Epithelial cell of proximal tubule (primary cell): Measurements from ENCODE around the gene CDCA5. TPM values are rescaled to one million over a fixed set of nuclear protein-coding genes. Genes with fewer than 3 reads are reported as not detected.

ENCODE experiments used
- DNase-seq: peaks from one replicate; pipeline ENCODE4 v3.0.0-alpha.2; 2011; ENCODE audit warnings: low read depth
- H3K4me3 ChIP-seq: 2 replicates; pipeline ENCODE4 v1.5.1; 2011; ENCODE audit warnings: low read depth, mild to moderate bottlenecking, low read length
- CTCF ChIP-seq: conservative IDR thresholded peaks from 2 replicates; pipeline ENCODE4 v1.5.1; 2012; ENCODE audit warnings: low read depth, mild to moderate bottlenecking, low read length
- total RNA-seq: library from RNA; depleted of rRNA; stranded (reverse); fragments of >200 nt; gene quantifications from 2 replicates; pipeline ENCODE4 v1.2.3, GENCODE V29; 2015

Gene CDCA5
- total RNA-seq, 1 donor from 2014 or later, result 32.0 TPM

DNA sequence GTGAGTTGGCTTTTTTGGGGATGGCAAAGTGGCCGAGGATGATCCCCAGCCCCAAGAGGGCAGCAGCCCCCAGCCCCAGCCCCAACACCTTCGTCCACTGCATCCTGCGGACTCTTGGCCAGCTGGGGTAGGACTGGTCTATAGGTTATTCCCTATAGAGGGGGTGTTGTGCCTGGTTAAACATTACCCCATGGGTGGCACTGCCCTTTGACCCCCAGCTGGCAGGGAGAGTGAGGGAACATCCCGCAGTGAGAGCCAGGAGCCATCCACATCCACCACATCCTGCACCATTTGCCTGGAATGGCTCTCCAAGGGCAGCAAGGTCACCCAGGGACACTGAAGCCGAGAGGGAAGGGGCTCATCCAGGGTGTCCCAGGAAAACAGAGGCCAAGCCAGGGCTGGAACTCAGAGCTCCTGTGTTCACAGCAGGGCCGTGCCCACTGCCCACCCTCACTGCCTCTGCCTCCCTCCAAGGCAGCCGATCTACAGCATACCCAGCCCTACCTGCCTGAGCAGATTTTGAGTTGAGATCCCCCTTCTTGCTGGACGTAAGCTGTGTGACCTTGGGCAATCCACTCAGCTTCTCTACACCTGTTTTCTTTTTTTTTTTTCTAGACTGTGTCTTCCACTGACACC lies 25.3 kb downstream of the CDCA5 start, which contains the start of gene NAALADL1:
NAALADL1 (minus strand) TSS at position 135 of the 636 bp plus-strand sequence; CDS start at position 103, 32 bp downstream.
- no peak for DNase-seq
- no peak for TF ChIP-seq CTCF
- H3K4me3 ChIP-seq, result no peak within 1 kb of the TSS

GRCh38 chr11:65058012-65058411 lies 25.8 kb downstream of the CDCA5 start:
- DNase-seq, result no peak
- no peak overlapping the region for H3K4me3 ChIP-seq
- no peak for TF ChIP-seq CTCF

- TF ChIP-seq CTCF, result no peak
- H3K4me3 ChIP-seq, result no peak overlapping the region
- DNase-seq, result no peak
Observed at GRCh38 chr11:65057526-65057925, 26.3 kb downstream of the CDCA5 start.

DNA sequence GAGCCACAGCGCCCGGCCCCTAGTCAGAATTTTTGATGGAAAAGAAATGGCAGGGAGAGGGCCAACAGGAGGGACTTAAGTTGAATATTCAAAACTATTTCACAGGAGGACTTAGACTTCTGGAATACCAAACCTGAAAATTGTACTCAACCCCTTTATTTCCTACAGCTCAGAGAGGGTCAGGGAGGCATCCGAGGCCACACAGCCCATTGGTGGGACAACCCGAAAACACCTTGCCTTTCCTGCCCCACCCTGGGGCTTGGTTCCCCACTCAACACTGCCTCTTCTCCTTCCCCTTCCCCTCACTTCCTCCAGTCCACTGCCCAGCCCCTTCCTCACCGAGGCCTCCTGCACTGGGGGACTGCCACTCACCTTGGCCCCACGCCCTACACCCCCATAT lies 26.8 kb downstream of the CDCA5 start:
- H3K4me3 ChIP-seq, result no peak overlapping the region
- no peak for DNase-seq

DNA sequence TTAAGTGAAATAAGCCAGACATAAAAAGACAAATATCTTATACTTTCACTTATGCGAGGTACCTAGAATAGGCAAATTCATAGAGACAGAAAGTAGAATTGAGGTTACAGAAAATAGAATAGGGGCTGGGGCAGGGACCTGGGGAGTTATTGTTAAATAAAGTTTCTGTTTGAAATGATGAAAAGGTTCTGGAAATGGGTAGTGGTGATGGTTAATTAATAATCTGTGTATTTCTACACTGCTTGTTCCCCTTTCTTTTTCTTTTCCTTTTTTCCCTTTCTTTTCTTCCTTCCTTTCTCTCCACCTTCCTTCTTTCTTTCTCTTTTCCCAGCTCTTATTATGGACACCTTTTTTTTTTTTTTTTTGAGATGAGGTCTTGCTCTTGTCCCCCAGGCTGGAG lies 28.3 kb downstream of the CDCA5 start:
- H3K4me3 ChIP-seq, result no peak overlapping the region
- TF ChIP-seq CTCF, result no peak
- no peak for DNase-seq

More for the DNA sequence above, 26.8 kb downstream of the CDCA5 start:
- TF ChIP-seq CTCF, result no peak

- H3K4me3 ChIP-seq, result no peak overlapping the region
- TF ChIP-seq CTCF, result no peak
- DNase-seq, result no peak
Observed at GRCh38 chr11:65053827-65054508, 29.9 kb downstream of the CDCA5 start.

DNA sequence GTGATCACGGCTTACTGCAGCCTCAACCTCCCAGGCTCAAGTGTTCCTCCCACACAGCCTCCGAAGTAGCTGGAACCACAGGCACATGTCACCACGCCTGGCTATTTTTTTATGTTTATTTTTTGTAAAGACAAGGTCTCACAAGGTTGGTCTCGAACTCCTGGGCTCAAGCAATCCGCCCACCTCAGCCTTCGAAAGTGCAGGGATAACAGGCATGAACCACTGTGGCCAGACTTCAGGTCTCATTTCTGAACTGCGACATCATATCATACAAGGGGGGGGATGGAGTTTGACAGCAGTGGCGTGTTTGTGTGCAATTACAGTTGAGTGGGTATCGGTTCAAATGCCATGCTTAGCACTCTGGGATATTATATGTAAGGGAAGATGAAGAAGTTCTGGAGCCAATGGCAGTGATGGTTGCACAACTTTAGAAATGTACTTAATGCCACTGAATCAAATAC lies 32.4 kb downstream of the CDCA5 start:
- DNase-seq, result no peak
- H3K4me3 ChIP-seq, result no peak overlapping the region
- TF ChIP-seq CTCF, result no peak
